Thyroid gland (tissue), 4 donors: ENCODE results near the gene GP9. TPM values are rescaled to one million over a fixed set of nuclear protein-coding genes. Genes with fewer than 3 reads are reported as not detected.

ENCODE experiments used
- DNase-seq, 2 donors: peaks; one replicate each; pipeline ENCODE4 v3.0.0-alpha.2; 2019
- H3K27ac ChIP-seq, 3 donors: fragments of 200-600 bp; sonication (generic); 1 replicate in 2 of 3; 2 replicates in 1 of 3; pipeline ENCODE4 v1.5.1; 2016 to 2019; ENCODE audit warnings: mild to moderate bottlenecking in 1 of 3, moderate library complexity in 1 of 3
- H3K27me3 ChIP-seq: fragments of 200-600 bp; sonication (generic); one replicate; pipeline ENCODE4 v1.5.1; 2019
- H3K36me3 ChIP-seq, 2 donors: fragments of 200-600 bp; sonication (generic); one replicate each; pipeline ENCODE4 v1.5.1; 2016 to 2019
- H3K4me1 ChIP-seq, 2 donors: fragments of 200-600 bp; sonication (generic); one replicate each; pipeline ENCODE4 v1.5.1; 2017 to 2019
- H3K4me3 ChIP-seq, 3 donors: fragments of 200-600 bp; sonication (generic); replicated peaks in 1 of 3; 1 replicate in 2 of 3; 2 replicates in 1 of 3; pipeline ENCODE4 v1.5.1; 2016; ENCODE audit warnings: mild to moderate bottlenecking in 1 of 3
- H3K9me3 ChIP-seq: fragments of 200-600 bp; sonication (generic); one replicate; pipeline ENCODE4 v1.5.1; 2017
- CTCF ChIP-seq, 6 experiments: fragments of 200-600 bp in 3 of 6; fragments of 450-650 bp in 3 of 6; sonication (generic) in 3 of 6; IDR thresholded peaks; one replicate each; pipeline ENCODE4 v1.5.1; 2016 to 2019; ENCODE audit warnings: antibody characterized with exemption in 6 of 6, mild to moderate bottlenecking in 2 of 6, inconsistent platforms in 1 of 6, moderate library complexity in 1 of 6
- POLR2A ChIP-seq, 2 donors: fragments of 450-650 bp; IDR thresholded peaks; one replicate each; pipeline ENCODE4 v1.6.1; 2017; ENCODE audit warnings: antibody characterized with exemption in 2 of 2, mild to moderate bottlenecking in 2 of 2, moderate library complexity in 1 of 2
- WGBS, 2 donors: methylation state at CpG; one replicate each; pipeline ENCODE4 v1.1.5; 2017; 5-methylcytosine and 5-hydroxymethylcytosine counted together
- intact Hi-C: fragments of 100-400 bp; cut with DNase I; formaldehyde crosslinking; loops from one replicate; pipeline ENCODE4 v1.15.1; 2023
- total RNA-seq, 4 donors: library from RNA; depleted of rRNA; stranded (reverse); fragments of >200 nt; gene quantifications; one replicate each; pipeline ENCODE4 v1.2.3, GENCODE V29; 2016

Gene GP9
- total RNA-seq, 4 donors from 2014 or later = not detected

- DNase-seq = no peak
- intact Hi-C loops = no loop called here
- Histone ChIP-seq H3K4me1 (peaks cover 7 to 14% of the 10 kb centered on the region in 2 donors), H3K9me3 (no peaks in the 10 kb centered on the region), H3K27ac (no peak overlapping the region), H3K4me3 (no peak overlapping the region), H3K27me3 (no peaks in the 10 kb centered on the region), H3K36me3 (no peaks in the 10 kb centered on the region)
- 70 to 79% methylated on average over 3 of the region's 3 CpGs for WGBS, 2 donors
- no peak for TF ChIP-seq POLR2A (IDR thresholded peaks at IDR 0.05)
- no peak for TF ChIP-seq CTCF (IDR thresholded peaks at IDR 0.05)
Measured at GRCh38 chr3:129040039-129040336, 20.6 kb upstream of the GP9 start.

- H3K27ac ChIP-seq = no peak overlapping the region
- TF ChIP-seq CTCF (IDR thresholded peaks at IDR 0.05) (no peak), POLR2A (IDR thresholded peaks at IDR 0.05) (no peak)
- no peak for DNase-seq
- H3K27me3 ChIP-seq = no peaks in the 10 kb centered on the region
- peaks cover 4 to 11% of the 10 kb centered on the region in 2 donors for H3K4me1 ChIP-seq
- no peak overlapping the region for H3K4me3 ChIP-seq
- no peaks in the 10 kb centered on the region for H3K36me3 ChIP-seq
- no peaks in the 10 kb centered on the region for H3K9me3 ChIP-seq
- WGBS, 2 donors = 85 to 91% methylated on average over 10 to 14 of the region's 15 CpGs
- intact Hi-C loops = no loop called here
Measured at GRCh38 chr3:129040579-129041300, 19.8 kb upstream of the GP9 start.

- peaks cover 7 to 9% of the 10 kb centered on the region in 2 donors for H3K4me1 ChIP-seq
- peak overlapping the region in 1 of 3 donors; percentile 13 for H3K4me3 ChIP-seq
- H3K9me3 ChIP-seq = no peaks in the 10 kb centered on the region
- WGBS, 2 donors = 0 to 6% methylated on average over 7 to 8 of the region's 43 CpGs
- intact Hi-C loops = no loop called here
- DNase-seq = no peak
- TF ChIP-seq CTCF (IDR thresholded peaks at IDR 0.05) (no peak), POLR2A (IDR thresholded peaks at IDR 0.05) (no peak)
- H3K27ac ChIP-seq = no peak overlapping the region
- H3K27me3 ChIP-seq = no peaks in the 10 kb centered on the region
- H3K36me3 ChIP-seq = no peaks in the 10 kb centered on the region
Measured at GRCh38 chr3:129045675-129046036, 14.9 kb upstream of the GP9 start.

- H3K9me3 ChIP-seq = no peaks in the 10 kb centered on the region
- H3K36me3 ChIP-seq = no peaks in the 10 kb centered on the region
- intact Hi-C loops = no loop called here
- H3K27me3 ChIP-seq = no peaks in the 10 kb centered on the region
- WGBS, 2 donors = 44 to 56% methylated on average over 16 of the region's 67 CpGs
- no peak for DNase-seq
- H3K4me1 ChIP-seq = peaks cover 7 to 11% of the 10 kb centered on the region in 2 donors
- H3K4me3 ChIP-seq = peak overlapping the region in 1 of 3 donors; percentile 13
- no peak overlapping the region for H3K27ac ChIP-seq
- TF ChIP-seq CTCF (IDR thresholded peaks at IDR 0.05) (no peak), POLR2A (IDR thresholded peaks at IDR 0.05) (no peak)
Measured at GRCh38 chr3:129046037-129046731, 14.4 kb upstream of the GP9 start.
